GM18867 (cell line): ENCODE measurements around the gene ARRB2.
"Not testable (repeated sequence)": the region's sequence is repeated elsewhere in the genome, so short reads cannot be mapped to it uniquely, and the experiment has no call there.

Source experiments
- ATAC-seq: cut with Tn5 transposase; IDR thresholded peaks from one replicate; pipeline ENCODE4 v1.9.1; 2021; ENCODE audit warnings: mild to moderate bottlenecking, moderate library complexity; ENCODE audit not compliant: unreplicated experiment

ARRB2 gene

DNA sequence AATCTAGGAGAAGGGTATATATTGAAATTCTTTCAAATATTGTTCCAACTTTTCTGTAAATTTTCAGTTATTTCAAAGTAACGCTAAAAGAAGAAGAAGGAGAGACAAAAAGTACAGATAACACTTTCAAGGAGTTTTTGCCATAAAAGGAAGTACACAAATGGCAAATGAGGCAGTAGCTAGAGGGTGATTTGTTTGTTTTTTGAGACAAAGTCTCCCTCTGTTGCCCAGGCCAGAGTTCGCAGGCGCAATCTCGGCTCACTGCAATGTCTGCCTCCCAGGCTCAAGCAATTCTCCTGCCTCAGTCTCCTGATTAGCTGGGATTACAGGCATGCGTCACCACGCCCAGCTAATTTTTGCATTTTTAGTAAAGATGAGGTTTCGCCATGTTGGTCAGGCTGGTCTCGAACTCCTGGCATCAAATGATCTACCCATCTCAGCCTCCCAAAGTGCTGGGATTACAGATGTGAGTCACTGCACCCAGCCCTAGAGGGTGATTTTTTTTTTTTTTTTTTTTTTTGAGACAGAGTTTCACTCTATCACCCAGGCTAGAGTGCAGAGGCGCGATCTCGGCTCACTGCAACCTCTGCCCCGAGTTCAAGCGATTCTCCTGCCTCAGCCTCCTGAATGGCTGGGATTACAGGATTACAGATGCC lies 10.9 kb upstream of the ARRB2 start:
- not testable (repeated sequence) for ATAC-seq

DNA sequence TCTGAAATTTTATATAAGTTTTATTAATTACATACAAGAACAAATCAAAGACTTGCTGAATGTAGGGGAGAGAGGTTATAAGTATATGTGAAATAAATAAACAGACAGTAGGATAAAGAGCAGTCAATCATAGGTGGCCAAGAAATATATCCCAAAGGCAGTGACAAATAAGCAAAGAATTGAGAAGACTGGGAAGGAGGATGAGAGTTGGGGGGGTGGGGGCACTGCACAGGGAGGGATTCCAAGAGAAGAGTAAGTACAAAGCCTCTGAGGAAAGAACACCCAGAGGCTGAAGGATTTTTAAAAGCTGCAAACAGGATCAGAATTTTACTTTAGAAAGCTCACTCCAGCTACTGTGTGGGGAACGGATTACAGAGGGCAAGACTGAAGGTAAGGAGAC lies 9.3 kb upstream of the ARRB2 start:
- no peak for ATAC-seq

DNA sequence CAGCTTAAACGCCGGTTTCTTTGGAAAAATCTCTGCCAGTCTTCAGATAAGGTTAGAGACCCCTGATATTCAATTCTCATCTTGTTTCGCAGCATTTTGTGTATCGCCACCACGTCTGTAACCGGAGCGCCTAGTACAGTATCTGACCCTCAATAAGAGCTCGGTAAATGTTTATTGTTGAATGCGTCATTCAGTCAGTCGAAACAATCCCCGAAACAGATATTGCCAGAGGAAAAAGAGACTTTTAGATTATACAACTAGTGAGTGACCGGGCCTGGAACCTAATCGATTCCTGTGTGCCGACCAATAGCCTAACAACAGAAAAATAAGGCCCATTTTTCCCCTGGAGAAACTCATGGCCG lies 7.1 kb upstream of the ARRB2 start:
- no peak for ATAC-seq

DNA sequence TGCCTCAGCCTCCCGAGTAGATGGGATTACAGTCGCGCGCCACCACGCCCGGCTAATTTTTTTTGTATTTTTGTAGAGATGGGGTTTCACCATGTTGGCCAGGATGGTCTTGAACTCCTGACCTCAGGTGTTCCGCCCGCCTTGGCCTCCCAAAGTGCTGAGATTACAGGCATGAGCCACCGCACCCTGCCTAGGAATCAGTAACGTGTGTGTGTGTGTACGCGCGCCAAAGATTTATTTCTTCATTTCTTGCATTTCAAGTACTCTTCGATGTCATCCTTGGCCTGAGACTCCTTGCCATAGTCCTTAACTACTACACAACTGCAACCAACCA lies 5.9 kb upstream of the ARRB2 start:
- not testable (repeated sequence) for ATAC-seq

DNA sequence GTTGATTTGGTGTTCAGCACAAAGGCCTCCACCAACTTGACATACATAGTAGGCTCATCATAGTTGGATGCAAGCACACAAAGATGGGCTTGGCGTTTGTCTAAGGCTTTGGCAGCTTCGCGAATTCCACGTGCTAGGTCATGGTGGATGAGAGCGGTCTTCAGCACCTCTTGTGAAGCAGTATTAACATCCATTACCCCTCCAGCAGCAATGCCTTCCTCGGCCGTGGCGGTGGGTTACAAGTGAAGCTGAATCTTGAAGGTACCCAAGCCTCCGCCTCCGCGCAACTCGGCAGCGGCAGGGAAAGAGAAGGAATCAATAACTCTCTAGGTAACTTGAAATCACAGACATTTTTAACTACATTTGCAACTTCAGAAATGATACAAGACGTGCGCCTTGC lies 5.4 kb upstream of the ARRB2 start:
- ATAC-seq: no peak

DNA sequence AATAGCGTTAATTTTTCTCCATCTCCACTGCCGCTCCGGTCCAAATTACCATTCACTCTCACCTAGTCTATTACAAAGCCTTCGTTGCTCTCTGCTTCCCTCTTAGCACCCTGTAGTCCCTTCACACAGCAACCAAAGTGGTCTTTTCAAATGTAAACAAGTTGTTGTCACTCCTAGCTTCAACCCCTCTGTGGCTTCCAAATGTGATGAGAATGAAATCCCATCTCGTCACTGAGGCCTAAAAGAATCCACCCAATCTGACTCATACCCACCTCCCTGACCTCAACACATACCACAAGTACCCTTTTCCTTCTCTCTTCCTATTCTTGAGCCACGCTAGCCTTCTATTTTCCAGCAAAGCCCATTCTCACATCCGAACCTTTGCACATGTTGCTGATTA lies 4.3 kb upstream of the ARRB2 start:
- no peak for ATAC-seq

DNA sequence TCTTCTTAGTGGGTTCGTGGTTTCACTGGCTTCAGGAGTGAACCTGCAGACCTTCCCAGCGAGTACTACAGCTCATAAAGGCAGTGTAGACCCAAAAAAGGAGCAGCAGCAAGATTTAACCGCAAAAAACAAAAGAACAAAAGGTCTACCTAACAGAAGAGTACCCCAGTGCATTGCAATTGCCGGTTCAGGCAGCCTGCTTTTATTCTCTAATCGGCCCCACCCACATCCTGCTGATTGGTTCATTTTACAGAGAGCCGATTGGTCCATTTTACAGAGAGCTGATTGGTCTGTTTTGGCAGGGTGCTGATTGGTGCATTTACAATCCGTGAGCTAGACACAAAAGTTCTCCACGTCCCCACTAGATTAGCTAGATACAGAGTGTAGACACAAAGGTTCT lies 2.0 kb upstream of the ARRB2 start:
- ATAC-seq: no peak

DNA sequence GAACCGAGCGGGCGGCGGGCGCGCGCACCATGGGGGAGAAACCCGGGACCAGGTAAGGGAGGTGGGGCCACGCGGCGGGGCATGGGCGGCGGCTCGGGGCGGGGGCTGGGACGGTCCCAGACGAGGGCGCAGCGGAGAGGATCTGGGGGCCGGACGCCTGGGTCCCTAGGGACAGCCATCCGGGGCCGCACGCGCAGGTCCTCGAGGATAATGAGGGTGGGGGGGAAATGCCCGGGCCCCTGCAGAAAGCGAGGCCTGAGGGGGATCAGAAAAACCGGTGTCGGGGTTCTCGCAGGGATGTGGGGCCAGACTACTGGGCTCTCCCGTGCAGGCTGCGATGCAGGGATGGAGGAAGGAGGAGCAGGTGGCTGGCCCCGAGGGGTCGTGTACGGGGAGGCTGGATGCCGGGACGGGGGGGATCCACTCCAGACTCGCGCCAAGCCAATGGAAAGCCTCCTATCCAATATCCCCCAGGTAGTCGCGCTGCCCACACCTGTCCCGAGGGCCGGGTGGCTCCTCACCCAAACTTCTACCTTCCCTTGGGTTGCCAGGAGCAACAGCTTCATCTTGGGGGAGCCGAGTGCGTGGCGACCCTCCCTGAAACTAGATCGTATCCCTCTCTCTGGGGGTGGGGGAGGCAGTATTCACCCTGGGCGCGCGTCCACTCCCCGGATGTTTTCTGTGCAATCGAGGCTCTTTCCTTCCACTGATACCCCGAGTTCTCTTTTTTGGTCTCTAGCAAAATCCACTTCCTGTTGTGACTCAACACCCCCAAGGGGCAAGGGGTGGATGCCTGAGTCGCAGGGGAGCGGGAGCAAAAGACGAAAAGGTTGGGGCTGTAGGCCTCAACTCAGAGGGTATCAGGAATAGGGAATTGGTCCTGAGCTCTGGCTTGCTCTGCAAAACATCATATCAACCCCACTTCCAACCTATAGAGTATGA lies 532 bp downstream of the ARRB2 start:
- ATAC-seq: peak; percentile 3

DNA sequence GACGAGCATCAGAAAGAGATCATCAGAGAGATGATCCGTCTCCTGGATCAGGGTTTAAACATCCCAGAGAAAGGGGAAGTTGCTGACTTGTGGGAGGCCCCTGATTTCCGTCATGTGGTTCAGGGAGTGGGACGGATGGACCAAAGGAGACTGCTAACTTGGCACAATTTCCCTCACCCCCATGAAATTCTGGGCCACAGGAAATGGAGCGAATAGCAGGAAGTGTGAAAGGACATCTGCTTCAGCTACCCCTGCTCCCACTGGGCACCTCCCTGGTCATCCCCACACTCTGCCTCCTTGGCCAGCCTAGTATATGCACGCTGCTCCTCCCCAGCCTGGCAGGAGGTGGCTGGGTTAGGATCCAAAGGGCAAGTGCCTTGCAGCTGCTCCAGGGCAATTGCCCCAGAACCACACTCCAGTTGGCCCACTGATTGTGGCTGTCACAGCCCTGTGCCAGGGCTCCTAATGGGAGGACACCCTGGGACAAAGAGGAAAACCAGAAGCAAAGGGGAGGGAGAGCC lies 1.3 kb downstream of the ARRB2 start:
- ATAC-seq: no peak

DNA sequence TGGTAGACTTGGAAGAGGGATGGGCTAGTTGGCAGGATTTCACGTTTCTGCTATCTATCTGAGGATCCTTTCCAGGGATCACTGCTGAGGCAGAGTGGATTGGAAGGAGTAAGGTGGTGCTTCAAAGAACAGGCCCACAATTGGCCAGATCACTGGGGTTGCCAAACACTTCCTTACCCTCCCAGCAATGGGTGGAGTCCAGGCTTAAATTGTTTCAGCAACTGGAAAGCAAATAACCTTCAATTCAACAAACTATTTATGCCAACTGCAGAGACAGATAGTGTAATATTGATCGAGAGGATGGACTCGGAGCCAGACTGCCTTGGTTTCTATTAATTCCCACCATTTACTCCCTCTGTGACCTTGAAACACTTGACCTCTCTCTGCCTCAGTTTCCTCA lies 2.1 kb downstream of the ARRB2 start:
- no peak for ATAC-seq

DNA sequence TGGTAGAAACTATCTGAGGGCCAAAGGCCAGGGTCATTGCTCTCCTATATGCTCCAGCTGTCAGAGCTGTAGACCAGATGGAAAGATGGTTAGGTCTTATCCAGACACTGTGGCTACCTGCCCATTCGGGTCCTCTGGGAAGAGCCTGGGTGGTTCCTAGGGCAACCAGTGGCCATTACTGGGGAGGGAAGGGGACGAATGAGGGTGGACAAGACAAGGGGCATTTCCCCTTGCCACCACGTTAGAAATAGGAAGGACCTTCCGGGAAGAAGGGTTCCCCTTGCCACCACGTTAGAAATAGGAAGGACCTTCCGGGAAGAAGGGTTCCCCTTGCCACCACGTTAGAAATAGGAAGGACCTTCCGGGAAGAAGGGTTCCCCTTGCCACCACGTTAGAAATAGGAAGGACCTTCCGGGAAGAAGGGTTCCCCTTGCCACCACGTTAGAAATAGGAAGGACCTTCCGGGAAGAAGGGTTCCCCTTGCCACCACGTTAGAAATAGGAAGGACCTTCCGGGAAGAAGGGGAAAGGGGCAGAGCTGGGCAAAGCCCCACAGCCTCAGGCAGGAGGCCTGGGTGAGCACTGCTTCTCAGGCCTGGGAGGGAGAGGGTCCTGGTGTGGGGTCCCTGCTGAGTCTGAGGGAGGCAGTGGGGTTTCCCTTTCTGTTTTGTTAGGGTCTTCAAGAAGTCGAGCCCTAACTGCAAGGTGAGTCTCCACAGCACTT lies 4.1 kb downstream of the ARRB2 start:
- ATAC-seq: not testable (repeated sequence)

DNA sequence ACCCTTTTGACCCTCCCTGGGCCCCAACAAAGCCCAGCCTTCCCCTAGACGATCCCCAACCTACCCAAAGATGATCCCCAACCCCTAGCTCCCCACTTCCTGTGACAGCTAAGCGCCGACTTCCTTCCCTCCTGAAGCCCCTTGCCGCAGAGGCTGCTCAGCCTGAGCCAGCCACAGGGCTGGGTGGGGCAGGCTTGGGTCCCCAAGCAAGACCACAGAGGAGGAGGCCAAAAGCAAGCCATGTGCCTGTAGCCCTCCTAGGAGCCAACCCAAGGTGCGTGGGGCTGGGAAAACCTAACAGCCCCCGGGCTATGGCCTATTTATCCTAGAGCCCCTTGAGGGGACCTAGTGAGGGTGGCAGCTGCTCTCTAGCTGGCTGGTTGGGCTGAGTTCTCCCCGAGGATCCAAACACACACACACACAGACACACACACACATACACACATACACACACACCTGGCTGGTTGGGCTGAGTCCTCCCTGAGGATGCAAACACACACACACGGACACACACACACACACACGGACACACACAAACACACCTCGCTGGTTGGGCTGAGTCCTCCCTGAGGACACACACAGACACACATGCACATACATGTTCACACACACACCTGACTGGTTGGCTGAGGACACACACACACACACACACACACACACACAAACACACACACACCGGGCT lies 4.8 kb downstream of the ARRB2 start:
- no peak for ATAC-seq

DNA sequence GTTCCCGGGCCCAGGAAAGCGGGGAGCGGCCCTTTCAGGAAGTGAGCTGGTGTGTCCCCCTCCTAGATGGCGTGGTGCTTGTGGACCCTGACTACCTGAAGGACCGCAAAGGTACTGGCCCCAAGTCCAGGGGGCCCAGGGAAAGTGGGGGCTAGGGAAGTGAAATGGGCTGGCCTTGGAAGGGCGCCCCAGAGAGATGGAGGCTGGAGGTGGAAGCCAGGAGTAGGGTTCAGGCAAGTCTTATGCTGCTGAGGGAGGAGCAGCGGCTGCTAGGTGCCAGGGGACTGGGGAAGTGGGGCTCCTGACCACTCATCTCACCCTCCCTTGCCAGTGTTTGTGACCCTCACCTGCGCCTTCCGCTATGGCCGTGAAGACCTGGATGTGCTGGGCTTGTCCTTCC lies 5.6 kb downstream of the ARRB2 start:
- ATAC-seq: no peak

DNA sequence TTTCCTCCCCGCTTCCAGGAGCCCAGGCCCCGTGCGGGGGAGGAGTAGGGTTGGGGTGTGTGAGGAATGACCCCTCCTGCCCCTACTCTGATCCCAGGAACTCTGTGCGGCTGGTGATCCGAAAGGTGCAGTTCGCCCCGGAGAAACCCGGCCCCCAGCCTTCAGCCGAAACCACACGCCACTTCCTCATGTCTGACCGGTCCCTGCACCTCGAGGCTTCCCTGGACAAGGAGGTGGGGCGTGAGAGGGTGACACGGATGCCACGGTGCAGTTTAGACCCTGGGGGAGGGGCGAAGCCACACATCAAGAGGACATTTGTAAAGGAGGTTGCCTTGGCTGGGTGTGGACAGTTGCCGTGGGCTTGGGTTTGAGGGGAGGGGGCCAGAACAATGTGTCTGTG lies 7.4 kb downstream of the ARRB2 start:
- no peak for ATAC-seq

DNA sequence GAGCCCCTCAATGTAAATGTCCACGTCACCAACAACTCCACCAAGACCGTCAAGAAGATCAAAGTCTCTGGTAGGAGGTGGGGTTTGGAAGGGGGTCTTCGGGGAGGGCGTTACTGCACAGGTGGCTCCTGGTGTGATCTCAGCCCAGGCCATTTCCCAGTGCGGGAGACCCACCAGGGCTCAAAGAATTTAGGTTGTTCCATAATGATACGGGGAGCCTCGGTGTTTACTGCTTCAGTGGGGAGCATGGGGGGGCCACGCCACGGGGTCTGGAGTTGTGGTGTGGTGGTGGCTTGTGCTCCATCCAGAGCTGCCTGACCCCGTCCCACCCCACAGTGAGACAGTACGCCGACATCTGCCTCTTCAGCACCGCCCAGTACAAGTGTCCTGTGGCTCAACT lies 7.8 kb downstream of the ARRB2 start:
- no peak for ATAC-seq

DNA sequence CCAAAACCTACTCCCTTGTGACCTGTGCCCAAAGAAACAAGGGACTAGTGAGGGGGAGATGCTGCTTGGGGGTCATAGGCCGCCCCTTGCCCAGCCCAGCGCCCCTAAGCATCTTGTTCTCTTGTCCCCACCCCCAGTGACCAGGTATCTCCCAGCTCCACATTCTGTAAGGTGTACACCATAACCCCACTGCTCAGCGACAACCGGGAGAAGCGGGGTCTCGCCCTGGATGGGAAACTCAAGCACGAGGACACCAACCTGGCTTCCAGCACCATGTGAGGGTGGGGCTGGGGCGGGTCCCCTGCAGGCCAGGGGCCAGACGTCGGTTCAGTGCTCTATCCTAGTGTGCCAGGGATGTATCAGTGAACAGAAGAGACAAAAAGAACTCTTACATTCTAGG lies 8.7 kb downstream of the ARRB2 start:
- no peak for ATAC-seq

DNA sequence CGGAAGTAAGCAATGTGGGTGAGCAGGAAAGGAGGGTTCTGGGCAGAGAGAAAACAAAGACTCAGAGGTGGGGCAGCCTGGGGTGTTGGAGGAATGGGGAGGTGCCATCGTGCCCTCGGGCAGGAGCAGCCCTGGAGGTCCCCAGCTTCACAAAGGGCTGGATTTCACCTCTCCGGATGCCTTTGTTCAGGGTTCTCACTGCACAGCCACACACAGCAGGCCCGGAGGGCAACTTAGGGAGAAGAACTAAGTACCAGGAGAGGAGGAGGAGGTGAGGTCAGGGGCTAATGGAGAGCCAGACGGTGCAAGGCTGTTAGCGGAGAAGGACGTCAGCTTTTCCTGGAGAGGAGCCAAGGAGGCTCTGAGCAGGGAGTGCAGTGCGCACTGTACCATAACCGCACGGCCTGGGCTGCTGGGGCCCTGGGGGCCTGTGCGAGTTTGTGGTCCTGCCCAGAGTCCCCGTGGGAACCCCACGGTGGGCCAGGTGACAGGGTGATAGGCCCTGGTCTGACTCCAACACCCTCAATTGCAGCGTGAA lies 9.3 kb downstream of the ARRB2 start:
- no peak for ATAC-seq

DNA sequence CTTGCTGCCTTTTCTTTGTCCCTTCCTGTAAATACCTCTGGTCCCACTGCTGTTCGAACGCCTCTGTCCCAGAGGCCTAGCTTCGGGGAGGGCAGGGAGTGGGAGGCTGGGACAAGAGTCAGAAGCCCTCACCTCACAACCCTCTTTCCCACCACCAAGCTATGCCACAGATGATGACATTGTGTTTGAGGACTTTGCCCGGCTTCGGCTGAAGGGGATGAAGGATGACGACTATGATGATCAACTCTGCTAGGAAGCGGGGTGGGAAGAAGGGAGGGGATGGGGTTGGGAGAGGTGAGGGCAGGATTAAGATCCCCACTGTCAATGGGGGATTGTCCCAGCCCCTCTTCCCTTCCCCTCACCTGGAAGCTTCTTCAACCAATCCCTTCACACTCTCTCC lies 10.4 kb downstream of the ARRB2 start:
- ATAC-seq: no peak

DNA sequence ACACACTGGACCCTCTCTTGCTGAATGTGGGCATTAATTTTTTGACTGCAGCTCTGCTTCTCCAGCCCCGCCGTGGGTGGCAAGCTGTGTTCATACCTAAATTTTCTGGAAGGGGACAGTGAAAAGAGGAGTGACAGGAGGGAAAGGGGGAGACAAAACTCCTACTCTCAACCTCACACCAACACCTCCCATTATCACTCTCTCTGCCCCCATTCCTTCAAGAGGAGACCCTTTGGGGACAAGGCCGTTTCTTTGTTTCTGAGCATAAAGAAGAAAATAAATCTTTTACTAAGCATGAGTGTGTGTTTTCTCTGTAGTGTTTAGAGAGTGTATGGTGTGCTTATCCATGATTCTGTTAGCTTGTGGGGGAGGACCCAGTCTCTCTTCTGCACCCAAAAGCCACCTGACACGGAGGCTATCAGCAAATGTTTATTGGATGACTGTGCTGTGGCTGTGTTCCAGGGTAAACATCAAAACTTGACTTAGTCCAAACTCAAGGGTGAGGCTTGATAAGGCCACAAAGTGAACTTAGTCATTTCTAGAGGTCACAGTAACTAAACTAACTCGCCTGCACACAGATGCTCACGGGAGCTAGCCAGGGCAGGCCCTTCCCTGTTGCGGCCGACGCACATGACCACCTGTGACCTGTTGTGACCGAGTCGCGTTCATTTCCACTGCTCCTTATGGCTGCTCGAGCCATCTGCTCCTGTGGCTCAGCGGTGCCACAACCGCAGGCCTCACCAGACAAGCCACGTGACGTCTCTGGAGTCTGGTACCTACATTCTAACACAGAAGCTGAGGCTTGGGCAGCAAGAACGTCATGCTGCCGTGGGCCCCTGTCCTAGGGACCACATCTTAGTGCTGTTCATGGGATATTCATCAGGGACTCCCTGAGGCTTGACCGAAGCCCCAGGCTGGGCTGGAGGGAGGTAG lies 11.0 kb downstream of the ARRB2 start:
- ATAC-seq: peak; percentile 75
